Mucosa of stomach (tissue), 1 donor: Measurements from ENCODE around the gene SPRTN.
A peak's percentile ranks its signal among the peaks of the same experiment; 100 is the strongest.
"Not testable (repeated sequence)": the region's sequence is repeated elsewhere in the genome, so short reads cannot be mapped to it uniquely, and the experiment has no call there.

ENCODE experiments used
- H3K27me3 ChIP-seq: one replicate; pipeline ENCODE4 v1.7.0; 2013; ENCODE audit warnings: mild to moderate bottlenecking, low read length; ENCODE audit not compliant: control insufficient read depth, insufficient read depth
- H3K36me3 ChIP-seq: one replicate; pipeline ENCODE4 v1.7.0; 2013; ENCODE audit warnings: low read length; ENCODE audit not compliant: control insufficient read depth, insufficient read depth
- H3K4me1 ChIP-seq: one replicate; pipeline ENCODE4 v1.7.0; 2013; ENCODE audit warnings: mild to moderate bottlenecking, low read length; ENCODE audit not compliant: control insufficient read depth, insufficient read depth
- H3K4me3 ChIP-seq: one replicate; pipeline ENCODE4 v1.7.0; 2013; ENCODE audit warnings: low read length
- H3K9ac ChIP-seq: one replicate; pipeline ENCODE4 v1.7.0; 2013; ENCODE audit warnings: mild to moderate bottlenecking, low read length, moderate library complexity
- H3K9me3 ChIP-seq: one replicate; pipeline ENCODE4 v1.7.0; 2013; ENCODE audit warnings: mild to moderate bottlenecking, low read length, moderate library complexity; ENCODE audit not compliant: control insufficient read depth
- donor health status: Pancreatic carcinoma.

SPRTN gene

GRCh38 chr1:231340328-231341013 lies 2.4 kb downstream of the SPRTN start:
- Histone ChIP-seq H3K36me3 (no peaks in the 10 kb centered on the region), H3K27me3 (no peaks in the 10 kb centered on the region), H3K9me3 (no peaks in the 10 kb centered on the region), H3K4me1 (peaks cover 15% of the 10 kb centered on the region), H3K4me3 (no peak overlapping the region), H3K9ac (no peak overlapping the region)

- H3K9me3 ChIP-seq = no peaks in the 10 kb centered on the region
- H3K9ac ChIP-seq = no peak overlapping the region
- H3K27me3 ChIP-seq = no peaks in the 10 kb centered on the region
- H3K4me1 ChIP-seq = no peaks in the 10 kb centered on the region
- no peak overlapping the region for H3K4me3 ChIP-seq
- no peaks in the 10 kb centered on the region for H3K36me3 ChIP-seq
Measured at GRCh38 chr1:231347961-231348360, 9.9 kb downstream of the SPRTN start.

- no peaks in the 10 kb centered on the region for H3K9me3 ChIP-seq
- H3K36me3 ChIP-seq = no peaks in the 10 kb centered on the region
- H3K4me3 ChIP-seq = no peak overlapping the region
- H3K27me3 ChIP-seq = no peaks in the 10 kb centered on the region
- H3K9ac ChIP-seq = no peak overlapping the region
- no peaks in the 10 kb centered on the region for H3K4me1 ChIP-seq
Measured at GRCh38 chr1:231348442-231348841, 10.3 kb downstream of the SPRTN start.

GRCh38 chr1:231348856-231349255 lies 10.8 kb downstream of the SPRTN start:
- H3K9ac ChIP-seq, H3K36me3 ChIP-seq, H3K4me3 ChIP-seq: not testable (repeated sequence)

GRCh38 chr1:231351816-231352215 lies 13.7 kb downstream of the SPRTN start:
- Histone ChIP-seq H3K9ac (no peak overlapping the region), H3K27me3 (no peaks in the 10 kb centered on the region), H3K4me1 (no peaks in the 10 kb centered on the region), H3K9me3 (no peaks in the 10 kb centered on the region), H3K4me3 (no peak overlapping the region), H3K36me3 (no peaks in the 10 kb centered on the region)

More at GRCh38 chr1:231348856-231349255, 10.8 kb downstream of the SPRTN start:
- not testable (repeated sequence) for H3K4me1 ChIP-seq, H3K9me3 ChIP-seq, H3K27me3 ChIP-seq

GRCh38 chr1:231353086-231353485 lies 15.0 kb downstream of the SPRTN start:
- H3K9me3 ChIP-seq = no peaks in the 10 kb centered on the region
- H3K4me1 ChIP-seq = no peaks in the 10 kb centered on the region
- H3K9ac ChIP-seq = no peak overlapping the region
- no peaks in the 10 kb centered on the region for H3K36me3 ChIP-seq
- no peaks in the 10 kb centered on the region for H3K27me3 ChIP-seq
- no peak overlapping the region for H3K4me3 ChIP-seq

- Histone ChIP-seq H3K4me1 (no peaks in the 10 kb centered on the region), H3K27me3 (no peaks in the 10 kb centered on the region), H3K4me3 (no peak overlapping the region), H3K9me3 (no peaks in the 10 kb centered on the region), H3K9ac (no peak overlapping the region), H3K36me3 (no peaks in the 10 kb centered on the region)
Measured at GRCh38 chr1:231354330-231355020, 16.4 kb downstream of the SPRTN start.

- H3K4me3 ChIP-seq = no peak overlapping the region
- no peaks in the 10 kb centered on the region for H3K9me3 ChIP-seq
- no peak overlapping the region for H3K9ac ChIP-seq
- no peaks in the 10 kb centered on the region for H3K4me1 ChIP-seq
- no peaks in the 10 kb centered on the region for H3K36me3 ChIP-seq
- H3K27me3 ChIP-seq = no peaks in the 10 kb centered on the region
Measured at GRCh38 chr1:231355171-231355570, 17.1 kb downstream of the SPRTN start.

GRCh38 chr1:231357187-231357772 lies 19.2 kb downstream of the SPRTN start:
- Histone ChIP-seq H3K4me1 (no peaks in the 10 kb centered on the region), H3K27me3 (no peaks in the 10 kb centered on the region), H3K4me3 (no peak overlapping the region), H3K36me3 (no peaks in the 10 kb centered on the region), H3K9me3 (no peaks in the 10 kb centered on the region), H3K9ac (no peak overlapping the region)

- Histone ChIP-seq H3K9ac (peak overlapping the region; percentile 37), H3K27me3 (no peaks in the 10 kb centered on the region), H3K9me3 (no peaks in the 10 kb centered on the region), H3K4me1 (no peaks in the 10 kb centered on the region), H3K36me3 (no peaks in the 10 kb centered on the region), H3K4me3 (no peak overlapping the region)
Measured at GRCh38 chr1:231357831-231358354, 19.8 kb downstream of the SPRTN start.

GRCh38 chr1:231359113-231359512 lies 21.0 kb downstream of the SPRTN start:
- H3K27me3 ChIP-seq = no peaks in the 10 kb centered on the region
- no peaks in the 10 kb centered on the region for H3K4me1 ChIP-seq
- no peak overlapping the region for H3K4me3 ChIP-seq
- no peaks in the 10 kb centered on the region for H3K9me3 ChIP-seq
- H3K36me3 ChIP-seq = no peaks in the 10 kb centered on the region
- no peak overlapping the region for H3K9ac ChIP-seq

GRCh38 chr1:231362325-231362724 lies 24.2 kb downstream of the SPRTN start:
- Histone ChIP-seq H3K36me3 (no peaks in the 10 kb centered on the region), H3K4me1 (no peaks in the 10 kb centered on the region), H3K9me3 (no peaks in the 10 kb centered on the region), H3K27me3 (no peaks in the 10 kb centered on the region), H3K9ac (no peak overlapping the region), H3K4me3 (no peak overlapping the region)
